ENCODE measurements around the gene CDK11B.
"Not testable (repeated sequence)": the region's sequence is repeated elsewhere in the genome, so short reads cannot be mapped to it uniquely, and the experiment has no call there.

The CDK11B gene

DNA sequence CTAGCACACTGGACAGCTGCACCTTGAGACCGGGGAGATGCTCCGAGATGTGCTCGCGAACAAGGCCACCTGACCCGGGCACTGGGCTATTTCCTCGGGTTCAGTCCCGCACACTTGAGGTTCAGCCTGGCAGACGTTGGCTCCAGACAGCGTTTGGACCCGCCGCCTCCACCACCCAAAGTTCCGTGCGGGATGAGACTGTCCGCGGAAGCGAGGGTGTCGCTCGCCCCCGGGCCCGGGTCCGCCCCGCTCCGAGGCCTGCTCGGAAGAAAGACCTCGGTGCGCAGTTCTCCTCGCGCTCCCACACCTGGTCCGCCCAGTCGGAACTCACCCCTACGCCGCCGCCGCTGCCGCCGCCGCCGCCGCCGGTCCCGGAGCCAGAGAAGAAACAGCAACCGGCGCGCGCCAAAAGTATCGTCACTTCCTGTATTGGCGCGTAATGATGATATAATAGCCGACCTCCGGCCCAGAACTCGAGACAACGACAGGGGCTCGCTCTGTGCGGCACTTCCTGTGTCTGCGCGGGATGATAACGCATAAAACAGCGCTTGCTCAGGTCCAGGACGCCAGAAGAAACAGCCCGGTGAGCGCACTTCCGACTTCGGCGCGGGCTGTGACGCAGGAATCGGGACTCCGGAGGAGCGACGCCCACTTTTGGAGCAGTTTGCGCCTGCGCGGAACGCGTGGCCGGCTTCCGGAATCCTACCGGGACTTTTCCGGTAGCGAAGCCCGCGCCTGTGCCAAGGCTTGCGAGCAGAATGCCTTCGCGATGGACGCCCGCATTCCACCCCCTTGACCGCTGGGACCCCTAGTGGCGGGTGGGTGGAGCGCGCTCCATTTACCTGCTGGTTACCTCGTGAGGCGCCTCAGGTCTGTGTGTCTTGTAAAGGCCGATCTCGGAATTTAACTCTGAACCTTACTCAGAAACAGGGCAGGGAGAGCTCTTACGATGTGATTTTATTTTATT is at the start of gene CDK11B:
CDK11B (minus strand) TSS at position 422 of the 967 bp plus-strand sequence. CDS start 1,519 bp downstream, outside the sequence.
- DNase-seq, result peak; percentile 99

GRCh38 chr1:1707897-1708296 is 49.1 kb upstream of the CDK11B start:
- not testable (repeated sequence) for DNase-seq

DNA sequence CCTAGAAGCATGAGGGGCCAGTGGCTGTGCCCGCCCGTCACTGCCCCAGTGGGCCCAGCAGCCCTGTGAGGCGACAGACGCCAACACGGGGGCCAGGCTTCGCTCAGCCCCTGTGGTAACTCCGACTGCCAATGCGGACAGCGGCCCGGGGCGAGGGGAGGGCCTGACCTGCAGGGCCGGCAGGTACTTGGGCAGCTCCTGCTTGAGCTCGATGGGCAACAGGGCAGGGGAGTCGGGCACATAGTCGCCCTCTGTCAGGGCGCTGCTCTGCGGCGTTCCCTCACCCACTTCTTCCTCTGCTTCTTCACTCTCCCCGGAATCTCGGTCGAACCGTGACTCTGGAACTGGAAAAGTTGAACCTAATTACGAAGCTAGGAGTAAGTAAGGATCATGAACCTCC is 48.4 kb upstream of the CDK11B start:
- not testable (repeated sequence) for DNase-seq

- not testable (repeated sequence) for DNase-seq
Observed at GRCh38 chr1:1705623-1706022, 46.8 kb upstream of the CDK11B start.

DNA sequence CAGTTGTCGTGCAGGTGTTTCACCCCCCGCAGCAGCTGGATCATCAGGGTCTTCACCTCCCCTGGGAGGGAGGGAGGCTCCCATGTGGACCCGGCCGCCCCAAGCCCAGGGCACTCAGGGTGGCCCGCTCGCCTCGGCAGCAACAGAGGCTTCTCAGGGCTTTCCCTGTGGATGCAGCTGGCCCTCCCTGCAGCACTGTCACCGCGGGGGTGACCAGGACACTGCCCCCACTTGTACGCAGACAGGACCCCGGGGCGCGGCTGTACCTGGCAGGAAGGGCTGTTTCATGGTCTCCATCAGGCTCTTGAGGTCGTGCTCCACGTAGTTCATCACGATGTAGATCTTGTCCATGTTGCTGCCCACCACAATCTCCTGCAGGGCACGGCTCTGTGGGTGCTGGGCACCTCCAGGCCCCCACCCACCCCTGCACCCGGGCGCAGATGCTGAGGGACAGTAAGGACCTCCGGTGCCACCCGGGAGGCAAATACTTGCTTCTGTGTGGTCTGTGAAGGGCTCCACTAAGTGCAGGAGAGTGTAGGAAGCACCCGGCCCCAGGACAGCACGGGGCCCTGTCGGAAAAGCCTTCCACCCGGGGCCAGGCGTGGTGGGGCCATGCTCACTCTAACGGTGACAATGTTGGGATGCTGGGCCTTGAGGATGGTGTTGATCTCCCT is 45.6 kb upstream of the CDK11B start:
- DNase-seq, result not testable (repeated sequence)

- no peak for DNase-seq
Observed at GRCh38 chr1:1703796-1704195, 45.0 kb upstream of the CDK11B start.

GRCh38 chr1:1702506-1702905 is 43.7 kb upstream of the CDK11B start:
- not testable (repeated sequence) for DNase-seq

GRCh38 chr1:1700557-1700956 is 41.8 kb upstream of the CDK11B start:
- not testable (repeated sequence) for DNase-seq

- not testable (repeated sequence) for DNase-seq
Observed at GRCh38 chr1:1700067-1700466, 41.3 kb upstream of the CDK11B start.

- DNase-seq, result not testable (repeated sequence)
Observed at GRCh38 chr1:1699061-1699460, 40.3 kb upstream of the CDK11B start.

DNA sequence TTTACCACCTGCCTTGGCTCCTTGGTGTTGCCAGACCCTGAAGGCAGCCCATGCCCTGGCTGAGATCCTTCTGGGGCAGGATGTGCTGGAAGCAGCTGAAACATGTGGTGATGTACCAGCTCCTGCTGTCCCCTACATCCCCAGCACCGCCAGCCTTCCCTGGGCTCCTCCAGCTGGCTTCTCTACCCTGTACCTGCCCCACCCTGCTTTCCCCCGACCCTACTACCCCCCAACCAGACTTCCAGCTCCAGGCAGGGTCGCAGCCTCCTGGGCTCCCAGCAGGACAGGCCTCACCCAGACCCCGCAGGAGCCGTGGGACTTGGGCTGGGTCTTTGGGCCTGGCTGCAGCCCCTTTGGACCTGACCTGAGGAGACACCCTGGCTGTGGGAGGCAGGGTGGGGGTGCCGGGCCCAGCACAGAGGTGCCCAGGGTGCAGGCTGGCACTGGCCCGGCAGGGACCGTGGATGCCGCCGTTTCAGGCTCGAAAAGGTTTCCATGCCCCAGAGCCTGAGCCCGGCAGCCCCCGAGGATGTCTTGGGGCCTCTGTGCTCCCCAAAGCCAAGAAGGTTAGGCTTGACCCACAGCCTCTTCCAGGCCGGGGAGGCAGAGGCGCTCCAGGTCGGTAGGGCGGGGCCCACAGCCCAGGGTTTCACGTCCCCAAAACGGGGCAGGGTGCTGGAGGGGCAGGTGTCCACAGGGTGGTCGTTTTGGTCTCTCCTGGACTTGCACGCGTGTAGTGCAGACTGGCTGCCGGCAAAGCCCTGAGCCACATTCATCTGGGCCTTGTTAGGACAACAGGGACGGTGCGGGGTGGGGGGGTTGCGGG is 38.8 kb upstream of the CDK11B start:
- DNase-seq, result not testable (repeated sequence)

- DNase-seq, result not testable (repeated sequence)
Observed at GRCh38 chr1:1696431-1697357, 37.9 kb upstream of the CDK11B start.

DNA sequence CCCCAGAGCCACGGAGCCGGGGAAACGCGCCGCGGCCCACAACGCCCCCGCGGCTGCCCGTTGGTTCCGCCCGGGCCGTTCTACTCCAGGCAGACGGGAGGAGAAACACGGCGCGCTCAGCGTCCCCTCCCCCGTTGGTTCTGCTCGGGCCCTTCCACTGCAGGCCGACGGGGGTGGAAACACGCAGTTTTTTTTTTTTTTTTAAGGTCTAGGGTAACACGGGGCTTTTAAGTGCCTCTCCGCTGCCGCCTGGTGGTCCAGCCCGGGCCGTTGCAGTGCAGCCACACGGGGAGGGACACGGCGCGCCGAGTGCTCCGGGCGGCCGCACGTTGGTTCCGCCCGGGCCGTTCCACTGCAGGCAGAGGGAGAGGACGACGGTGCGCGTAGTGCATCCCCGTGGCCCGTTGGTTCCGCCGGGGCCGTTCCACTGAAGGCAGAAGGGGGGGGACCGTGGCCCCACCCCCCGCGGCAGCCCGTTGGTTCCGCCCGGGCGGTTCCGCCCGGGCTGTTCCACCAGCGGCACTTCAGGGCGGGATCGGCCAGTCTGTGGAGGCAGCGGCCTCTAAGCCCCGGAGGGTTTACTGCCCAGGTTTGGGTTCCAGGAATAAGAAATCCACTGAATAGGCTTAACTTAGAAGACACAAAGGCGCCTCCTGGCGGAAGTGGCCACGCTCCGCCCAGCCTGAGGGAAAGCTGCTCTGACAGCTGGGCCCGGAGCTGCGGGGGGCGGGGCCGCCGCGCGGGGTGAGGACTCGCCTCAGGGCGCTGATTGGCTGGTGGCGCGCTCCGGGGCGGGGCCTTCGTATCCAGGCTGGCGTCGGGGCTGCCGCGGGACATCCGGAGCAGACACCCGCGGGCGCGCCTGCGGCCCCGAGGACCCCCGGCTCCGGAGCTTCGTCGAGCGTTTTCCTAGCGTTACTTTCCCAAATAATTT is 34.2 kb upstream of the CDK11B start, which contains the start of gene SLC35E2B:
SLC35E2B (minus strand) TSS at position 82 of the 934 bp plus-strand sequence. CDS start 16,096 bp downstream, outside the sequence.
- DNase-seq, result peak; percentile 93

DNA sequence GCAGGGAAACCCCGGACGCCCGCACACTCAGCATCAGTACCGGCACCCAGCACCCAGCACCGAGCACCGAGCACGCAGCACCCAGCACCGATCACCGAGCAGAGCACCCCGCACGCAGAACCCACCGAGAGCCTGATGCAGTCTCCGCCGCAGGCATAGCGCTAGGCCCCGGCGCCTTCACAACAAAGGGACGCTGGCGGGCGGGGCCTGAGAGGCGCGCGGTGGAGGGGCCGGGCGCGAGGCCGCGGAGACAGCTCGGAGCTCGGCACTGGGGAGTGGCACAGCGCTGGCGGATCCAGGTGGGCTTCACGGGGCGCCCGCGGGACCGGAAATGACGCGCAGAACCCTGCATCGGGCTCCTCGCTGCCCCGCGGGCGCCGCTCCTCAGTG is 33.5 kb upstream of the CDK11B start:
- peak; percentile 80 for DNase-seq

- DNase-seq, result not testable (repeated sequence)
Observed at GRCh38 chr1:1691443-1691842, 32.6 kb upstream of the CDK11B start.

DNA sequence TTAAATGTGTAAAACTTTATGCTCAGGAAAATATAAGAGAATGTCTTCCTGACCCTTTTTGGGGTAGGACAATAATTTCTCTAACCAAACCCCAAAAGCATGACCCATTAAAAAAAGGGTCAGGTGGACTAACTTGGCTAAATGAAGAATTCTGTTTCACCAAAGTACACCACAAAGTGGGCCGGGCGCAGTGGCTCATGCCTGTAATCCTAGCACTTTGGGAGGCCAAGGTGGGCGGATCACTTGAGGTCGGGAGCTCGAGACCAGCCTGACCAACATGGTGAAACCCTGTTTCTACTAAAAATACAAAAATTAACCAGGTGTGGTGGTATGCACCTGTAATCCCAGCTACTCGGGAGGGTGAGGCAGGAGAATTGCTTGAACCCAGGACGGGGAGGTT is 30.7 kb upstream of the CDK11B start:
- not testable (repeated sequence) for DNase-seq

DNA sequence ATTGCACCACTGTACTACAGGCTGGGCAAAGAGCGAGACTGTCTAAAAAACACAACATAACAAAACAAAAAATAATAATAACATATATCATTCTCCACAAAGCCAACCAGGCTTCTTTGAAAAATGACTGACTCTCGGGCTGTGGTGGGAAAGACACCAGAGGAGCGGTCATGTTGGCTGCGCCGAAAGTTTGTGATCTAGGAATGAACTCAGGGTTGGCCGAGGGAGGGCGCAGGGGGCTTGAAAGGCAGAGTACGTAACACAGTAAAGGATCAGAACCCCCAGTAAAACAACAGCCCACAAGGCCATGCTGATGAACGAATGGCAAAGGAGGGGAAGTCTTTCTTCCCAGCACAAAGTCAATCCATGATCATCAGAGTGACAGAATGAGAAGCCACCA is 29.0 kb upstream of the CDK11B start:
- DNase-seq, result no peak

- DNase-seq, result no peak
Observed at GRCh38 chr1:1684031-1684681, 25.4 kb upstream of the CDK11B start.

DNA sequence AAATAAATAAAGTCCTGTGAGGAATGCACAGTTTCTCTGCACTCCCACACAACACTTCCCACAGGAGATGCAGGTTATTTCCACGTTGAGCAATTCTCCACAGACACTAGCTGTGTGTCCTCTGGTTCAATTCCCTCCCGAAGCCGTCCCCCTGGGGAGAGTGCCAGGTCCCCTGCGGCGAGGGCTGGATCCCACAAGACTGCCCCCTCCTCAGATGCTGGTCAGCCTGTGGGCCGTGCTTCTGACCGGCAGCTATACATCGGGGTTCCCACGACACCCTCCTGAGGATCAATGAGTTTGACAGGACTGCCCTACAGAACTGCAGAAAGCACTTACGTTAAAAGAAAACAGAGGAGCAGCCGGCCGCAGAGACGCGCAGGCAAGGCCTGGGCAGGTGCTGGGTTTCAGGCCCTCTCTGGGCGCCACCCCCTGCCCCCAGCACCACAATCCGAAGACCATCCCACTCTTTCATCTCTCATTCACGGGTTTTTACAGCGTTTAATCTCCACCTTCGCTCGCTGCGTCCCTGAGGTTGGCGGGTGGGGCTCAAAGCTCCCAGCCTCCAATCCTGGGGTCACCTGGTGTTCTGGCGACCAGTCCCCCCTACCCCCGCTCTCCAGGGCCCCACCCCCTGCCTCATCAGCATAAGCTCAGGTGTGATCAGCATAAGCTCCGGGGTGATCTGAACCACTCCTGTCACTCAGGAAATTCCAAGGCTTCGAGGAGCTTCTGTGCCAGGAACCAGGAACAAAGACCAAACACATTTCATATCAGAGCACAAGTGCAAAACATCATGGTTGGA is 24.5 kb upstream of the CDK11B start:
- DNase-seq, result no peak
